PC-3 (cell line): ENCODE measurements around the gene NR4A3. TPM values are rescaled to one million over a fixed set of nuclear protein-coding genes. Genes with fewer than 3 reads are reported as not detected.
A peak's percentile ranks its signal among the peaks of the same experiment; 100 is the strongest.

ENCODE experiments used
- ATAC-seq: fragments of 200-7000 bp; cut with Tn5 transposase; 2 replicates; pipeline ENCODE4 v1.9.1; 2020; ENCODE audit warnings: mild to moderate bottlenecking, moderate library complexity
- BruUV-seq: library from RNA; stranded (reverse); fragments of 400-500 nt; replicated peaks from 2 replicates; lab custom pipeline; 2021; lab: Mats Ljungman, UMichigan
- CTCF ChIA-PET: fragments of 300-600 bp; sonication (Branson Sonifier 250); formaldehyde crosslinking; loops from one replicate; lab custom pipeline; 2022; ENCODE audit warnings: antibody characterized with exemption; lab: Charles Lee
- POLR2A ChIA-PET: fragments of 300-600 bp; sonication (Branson Sonifier 250); formaldehyde crosslinking; loops from one replicate; lab custom pipeline; 2022; ENCODE audit warnings: antibody characterized with exemption; ENCODE audit not compliant: unreplicated experiment; lab: Charles Lee
- DNase-seq: peaks from one replicate; pipeline ENCODE4 v3.0.0-alpha.2; 2015
- H2AFZ ChIP-seq: fragments of 300-600 bp; sonication (generic); 2 replicates; pipeline ENCODE4 v1.6.0; 2016; ENCODE audit warnings: antibody characterized with exemption, low read length
- H3F3A ChIP-seq: fragments of 300-600 bp; sonication (generic); one replicate; pipeline ENCODE4 v1.6.0; 2017; ENCODE audit warnings: antibody characterized with exemption, low read length, control low read depth, mild to moderate bottlenecking; ENCODE audit not compliant: unreplicated experiment
- H3K27ac ChIP-seq: fragments of 300-600 bp; sonication (generic); 2 replicates; pipeline ENCODE4 v1.5.1; 2016; ENCODE audit warnings: mild to moderate bottlenecking, low read length
- H3K27me3 ChIP-seq: fragments of 300-600 bp; sonication (generic); 2 replicates; pipeline ENCODE4 v1.6.1; 2016; ENCODE audit warnings: low read length, mixed read lengths
- H3K36me3 ChIP-seq: fragments of 300-600 bp; sonication (generic); 2 replicates; pipeline ENCODE4 v1.6.1; 2016; ENCODE audit warnings: low read depth, mixed run types, low read length, mixed read lengths
- H3K4me1 ChIP-seq: fragments of 300-600 bp; sonication (generic); 2 replicates; pipeline ENCODE4 v1.5.1; 2016; ENCODE audit warnings: low read length; ENCODE audit not compliant: insufficient read depth
- H3K4me2 ChIP-seq: fragments of 300-600 bp; sonication (generic); 2 replicates; pipeline ENCODE4 v1.6.0; 2016; ENCODE audit warnings: low read length
- H3K4me3 ChIP-seq: fragments of 300-600 bp; sonication (generic); 2 replicates; pipeline ENCODE4 v1.5.1; 2016; ENCODE audit warnings: mild to moderate bottlenecking, low read length, mixed read lengths
- H3K79me2 ChIP-seq: fragments of 300-600 bp; sonication (generic); 2 replicates; pipeline ENCODE4 v1.6.1; 2017; ENCODE audit warnings: low read length, mixed read lengths
- H3K9ac ChIP-seq: fragments of 300-600 bp; sonication (generic); 2 replicates; pipeline ENCODE4 v1.6.0; 2016; ENCODE audit warnings: mild to moderate bottlenecking, low read length
- H3K9me2 ChIP-seq: fragments of 300-600 bp; sonication (generic); replicated peaks from 2 replicates; pipeline ENCODE4 v1.6.1; 2016; ENCODE audit warnings: mixed run types, low read length, mixed read lengths
- H3K9me3 ChIP-seq: fragments of 300-600 bp; sonication (generic); 2 replicates; pipeline ENCODE4 v1.6.1; 2016; ENCODE audit warnings: low read length, mixed read lengths
- H4K20me1 ChIP-seq: fragments of 300-600 bp; sonication (generic); 2 replicates; pipeline ENCODE4 v1.6.1; 2016; ENCODE audit warnings: low read length, mixed read lengths
- CTCF ChIP-seq: fragments of 300-600 bp; sonication (generic); conservative IDR thresholded peaks from 2 replicates; pipeline ENCODE4 v1.5.1; 2017; ENCODE audit warnings: antibody characterized with exemption, low read depth, mild to moderate bottlenecking, low read length
- EZH2 ChIP-seq: fragments of 300-600 bp; sonication (generic); IDR thresholded peaks from one replicate; pipeline ENCODE4 v1.6.1; 2017; ENCODE audit warnings: antibody characterized with exemption, mild to moderate bottlenecking, low read length; ENCODE audit not compliant: unreplicated experiment
- EZH2phosphoT487 ChIP-seq: fragments of 300-600 bp; sonication (generic); IDR thresholded peaks from 2 replicates; pipeline ENCODE4 v1.6.1; 2018; ENCODE audit warnings: mild to moderate bottlenecking, antibody characterized with exemption, low read length, borderline replicate concordance
- intact Hi-C: fragments of 100-400 bp; cut with micrococcal nuclease; formaldehyde crosslinking; loops from 2 replicates; pipeline ENCODE4 v1.9.0; 2023
- total RNA-seq: library from RNA; depleted of rRNA; stranded (reverse); fragments of >200 nt; gene quantifications from 2 replicates; pipeline ENCODE4 v1.2.3, GENCODE V29; 2014

The NR4A3 gene
- total RNA-seq, 1 experiment from 2014 or later: 0.77 TPM

- intact Hi-C loops: loop anchor here (1.0 to 10.0 kb wide), 3 partner anchors 34 to 108 kb away; no protein-coding TSS in a partner anchor
- peak; percentile 82 for ATAC-seq
- H3K9ac ChIP-seq: peak within 1 kb of the TSS; percentile 91
- POLR2A ChIA-PET: interaction anchor here (0.5 kb wide), 1 partner anchor 8 kb away, joined by 6 read pairs; no protein-coding TSS in a partner anchor
- no peaks in the 10 kb centered on the region for H3K36me3 ChIP-seq
- H3K9me3 ChIP-seq: no peaks in the 10 kb centered on the region
- DNase-seq: peak; percentile 60
- peak within 1 kb of the TSS; percentile 85 for H3K4me3 ChIP-seq
- H3K27ac ChIP-seq: peak within 1 kb of the TSS; percentile 69
- peaks cover 9% of the 10 kb centered on the region; the same call in 1 of the 2 replicates for H3K4me1 ChIP-seq
- BruUV-seq: TSS peak; percentile 41
- no peaks in the 10 kb centered on the region for H3F3A ChIP-seq
- peaks cover 29% of the 10 kb centered on the region for H3K79me2 ChIP-seq
- H3K9me2 ChIP-seq: no peaks in the 10 kb centered on the region
- H4K20me1 ChIP-seq: no peaks in the 10 kb centered on the region
- TF ChIP-seq EZH2: no peak
- TF ChIP-seq CTCF: no peak
- no peak for TF ChIP-seq EZH2phosphoT487
- peak within 1 kb of the TSS; percentile 98 for H3K4me2 ChIP-seq
- H3K27me3 ChIP-seq: no peaks in the 10 kb centered on the region
- peak within 1 kb of the TSS; percentile 98 for H2AFZ ChIP-seq
- CTCF ChIA-PET: interaction anchor here (0.7 kb wide), 1 partner anchor 261 kb away, joined by 3 read pairs; no protein-coding TSS in a partner anchor
These were observed 84.9 kb downstream of the NR4A3 start, which contains the start of gene STX17 for GRCh38 chr9:99906403-99907207. Gene STX17 (plus strand): TSS chr9:99906654. CDS start chr9:99915240, 8,586 bp downstream.

GRCh38 chr9:99907208-99907532, 85.5 kb downstream of the NR4A3 start:
- no peaks in the 10 kb centered on the region for H3K9me2 ChIP-seq
- H3K27me3 ChIP-seq: no peaks in the 10 kb centered on the region
- H2AFZ ChIP-seq: peak overlapping the region; percentile 82
- ChIA-PET POLR2A (interaction anchor here (0.5 kb wide), 1 partner anchor 8 kb away, joined by 6 read pairs; no protein-coding TSS in a partner anchor), CTCF (no interaction called here)
- DNase-seq (no peak), ATAC-seq (no peak)
- H3K4me2 ChIP-seq: peak overlapping the region; percentile 98
- no peaks in the 10 kb centered on the region for H3F3A ChIP-seq
- H3K4me3 ChIP-seq: peak overlapping the region; percentile 85
- TF ChIP-seq EZH2phosphoT487 (no peak), EZH2 (no peak), CTCF (no peak)
- H3K79me2 ChIP-seq: peaks cover 29% of the 10 kb centered on the region
- H3K36me3 ChIP-seq: no peaks in the 10 kb centered on the region
- no TSS peak for BruUV-seq
- H4K20me1 ChIP-seq: no peaks in the 10 kb centered on the region
- H3K27ac ChIP-seq: peak overlapping the region; percentile 62; the same call in 1 of the 2 replicates
- H3K9me3 ChIP-seq: no peaks in the 10 kb centered on the region
- H3K9ac ChIP-seq: peak overlapping the region; percentile 91
- intact Hi-C loops: loop anchor here (5.0 to 10.0 kb wide), 2 partner anchors 35 to 108 kb away; no protein-coding TSS in a partner anchor
- peaks cover 9% of the 10 kb centered on the region; the same call in 1 of the 2 replicates for H3K4me1 ChIP-seq
